Caco-2 (cell line): Measurements from ENCODE around the gene RERE. TPM values are rescaled to one million over a fixed set of nuclear protein-coding genes. Genes with fewer than 3 reads are reported as not detected.

ENCODE experiments used
- BruUV-seq: library from RNA; stranded (reverse); fragments of 400-500 nt; replicated peaks from 2 replicates; lab custom pipeline; 2021; lab: Mats Ljungman, UMichigan
- CTCF ChIA-PET: fragments of 300-600 bp; sonication (Branson Sonifier 250); formaldehyde crosslinking; loops from one replicate; lab custom pipeline; 2022; ENCODE audit warnings: antibody characterized with exemption; lab: Charles Lee
- POLR2A ChIA-PET: fragments of 300-600 bp; sonication (Branson Sonifier 250); formaldehyde crosslinking; loops from one replicate; lab custom pipeline; 2022; ENCODE audit warnings: antibody characterized with exemption; lab: Charles Lee
- DNase-seq, 2 experiments: peaks; one replicate each; pipeline versions ENCODE4 v3.0.0 to v3.0.0-alpha.2; 2020 to 2022
- H3K27me3 ChIP-seq: replicated peaks from 2 replicates; pipeline ENCODE4 v1.6.0; 2011; ENCODE audit warnings: low read length; ENCODE audit not compliant: control insufficient read depth, insufficient read depth
- H3K36me3 ChIP-seq: 2 replicates; pipeline ENCODE4 v1.5.1; 2011; ENCODE audit warnings: low read length; ENCODE audit not compliant: control insufficient read depth, insufficient read depth
- H3K4me1 ChIP-seq: fragments of 250-450 bp; sonication (Bioruptor Pico); 2 replicates; pipeline ENCODE4 v1.5.1; 2020; ENCODE audit warnings: mild to moderate bottlenecking
- H3K4me3 ChIP-seq: 2 replicates; pipeline ENCODE4 v1.5.1; 2011; ENCODE audit warnings: low read depth, mild to moderate bottlenecking, control low read depth, low read length
- H3K9me3 ChIP-seq: fragments of 250-450 bp; sonication (Bioruptor Pico); 2 replicates; pipeline ENCODE4 v1.5.1; 2020; ENCODE audit warnings: mild to moderate bottlenecking, moderate library complexity
- H3K27ac Mint-ChIP-seq: one replicate; pipeline ENCODE4 v1.8.0; 2022; ENCODE audit warnings: mixed read lengths; ENCODE audit not compliant: unreplicated experiment
- H3K27me3 Mint-ChIP-seq: one replicate; pipeline ENCODE4 v1.8.0; 2022; ENCODE audit warnings: mixed read lengths; ENCODE audit not compliant: insufficient read depth, unreplicated experiment
- H3K36me3 Mint-ChIP-seq: one replicate; pipeline ENCODE4 v1.8.0; 2022; ENCODE audit warnings: mild to moderate bottlenecking, mixed read lengths; ENCODE audit not compliant: insufficient read depth, unreplicated experiment
- H3K4me1 Mint-ChIP-seq: one replicate; pipeline ENCODE4 v1.8.0; 2022; ENCODE audit warnings: low read depth, mixed read lengths; ENCODE audit not compliant: unreplicated experiment
- H3K4me3 Mint-ChIP-seq: one replicate; pipeline ENCODE4 v1.8.0; 2022; ENCODE audit warnings: mild to moderate bottlenecking, moderate library complexity, mixed read lengths; ENCODE audit not compliant: unreplicated experiment
- H3K9me3 Mint-ChIP-seq: one replicate; pipeline ENCODE4 v1.8.0; 2022; ENCODE audit warnings: mixed read lengths; ENCODE audit not compliant: unreplicated experiment
- intact Hi-C: fragments of 100-400 bp; cut with micrococcal nuclease; formaldehyde crosslinking; loops from one replicate; pipeline ENCODE4 v1.10.0; 2022; ENCODE audit not compliant: unreplicated experiment
- total RNA-seq: library from RNA; stranded (reverse); gene quantifications from 2 replicates; pipeline ENCODE4 v1.2.3, GENCODE V29; 2022
- TF ChIP-seq, protein P1 (sequence below), 2 experiments: fragments of 200-600 bp in 1 of 2; IDR thresholded peaks; 1 replicate in 1 of 2; 2 replicates in 1 of 2; pipeline versions ENCODE4 v1.5.1 to v1.8.0; 2011 to 2022; ENCODE audit warnings: antibody characterized with exemption in 1 of 2, control low read depth in 1 of 2, inconsistent platforms in 1 of 2, low read depth in 1 of 2, low read length in 1 of 2, mild to moderate bottlenecking in 1 of 2, moderate library complexity in 1 of 2; ENCODE audit not compliant: insufficient read depth in 1 of 2, severe bottlenecking in 1 of 2, unreplicated experiment in 1 of 2

Gene RERE
- total RNA-seq, 1 experiment from 2014 or later, result 85.2 TPM

GRCh38 chr1:8524627-8525157 lies 292.7 kb downstream of the RERE start:
- no TSS peak for BruUV-seq
- H3K9me3 Mint-ChIP-seq, result no peaks in the 10 kb centered on the region
- POLR2A ChIA-PET, result no interaction called here
- H3K36me3 ChIP-seq, result no peaks in the 10 kb centered on the region; the same call in 1 of the 2 replicates
- H3K27me3 ChIP-seq, result no peaks in the 10 kb centered on the region
- TF ChIP-seq, protein P1, sequence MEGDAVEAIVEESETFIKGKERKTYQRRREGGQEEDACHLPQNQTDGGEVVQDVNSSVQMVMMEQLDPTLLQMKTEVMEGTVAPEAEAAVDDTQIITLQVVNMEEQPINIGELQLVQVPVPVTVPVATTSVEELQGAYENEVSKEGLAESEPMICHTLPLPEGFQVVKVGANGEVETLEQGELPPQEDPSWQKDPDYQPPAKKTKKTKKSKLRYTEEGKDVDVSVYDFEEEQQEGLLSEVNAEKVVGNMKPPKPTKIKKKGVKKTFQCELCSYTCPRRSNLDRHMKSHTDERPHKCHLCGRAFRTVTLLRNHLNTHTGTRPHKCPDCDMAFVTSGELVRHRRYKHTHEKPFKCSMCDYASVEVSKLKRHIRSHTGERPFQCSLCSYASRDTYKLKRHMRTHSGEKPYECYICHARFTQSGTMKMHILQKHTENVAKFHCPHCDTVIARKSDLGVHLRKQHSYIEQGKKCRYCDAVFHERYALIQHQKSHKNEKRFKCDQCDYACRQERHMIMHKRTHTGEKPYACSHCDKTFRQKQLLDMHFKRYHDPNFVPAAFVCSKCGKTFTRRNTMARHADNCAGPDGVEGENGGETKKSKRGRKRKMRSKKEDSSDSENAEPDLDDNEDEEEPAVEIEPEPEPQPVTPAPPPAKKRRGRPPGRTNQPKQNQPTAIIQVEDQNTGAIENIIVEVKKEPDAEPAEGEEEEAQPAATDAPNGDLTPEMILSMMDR (IDR thresholded peaks at IDR 0.05; ENCODE audit: insufficient read depth in 1 of 2, low read depth in 1 of 2, low read length in 1 of 2, severe bottlenecking in 1 of 2, unreplicated experiment in 1 of 2), result no peak
- peaks cover 19% of the 10 kb centered on the region for H3K4me1 Mint-ChIP-seq
- DNase-seq, result no peak
- CTCF ChIA-PET, result interaction anchor here (1.7 kb wide), 1 partner anchor 27 kb away, joined by 6 read pairs; no protein-coding TSS in a partner anchor
- no peak overlapping the region for H3K27ac Mint-ChIP-seq
- H3K36me3 Mint-ChIP-seq, result peaks cover 43% of the 10 kb centered on the region
- no peak overlapping the region for H3K4me3 Mint-ChIP-seq
- intact Hi-C loops, result loop anchor here (2.0 to 5.0 kb wide), 2 partner anchors 26 to 102 kb away; no protein-coding TSS in a partner anchor
- peak overlapping the region; percentile 32 for H3K4me3 ChIP-seq
- peaks cover 21% of the 10 kb centered on the region for H3K4me1 ChIP-seq
- H3K9me3 ChIP-seq, result no peaks in the 10 kb centered on the region
- no peaks in the 10 kb centered on the region for H3K27me3 Mint-ChIP-seq

GRCh38 chr1:8523666-8524206 lies 293.7 kb downstream of the RERE start:
- CTCF ChIA-PET, result no interaction called here
- no TSS peak for BruUV-seq

GRCh38 chr1:8520483-8520966 lies 296.9 kb downstream of the RERE start:
- CTCF ChIA-PET, result interaction anchor here (0.5 to 0.7 kb wide), 3 partner anchors 23 to 461 kb away, joined by 4 to 5 read pairs (median 4); no protein-coding TSS in a partner anchor
- peak overlapping the region; percentile 65 for H3K4me3 Mint-ChIP-seq
- DNase-seq, result peak; percentile 76 to 82

More at GRCh38 chr1:8523666-8524206, 293.7 kb downstream of the RERE start:
- peaks cover 23% of the 10 kb centered on the region for H3K4me1 ChIP-seq
- no peaks in the 10 kb centered on the region; the same call in 1 of the 2 replicates for H3K36me3 ChIP-seq
- H3K4me3 Mint-ChIP-seq, result no peak overlapping the region
- no peaks in the 10 kb centered on the region for H3K9me3 Mint-ChIP-seq
- peaks cover 19% of the 10 kb centered on the region for H3K4me1 Mint-ChIP-seq
- H3K4me3 ChIP-seq, result no peak overlapping the region
- H3K27ac Mint-ChIP-seq, result no peak overlapping the region
- intact Hi-C loops, result loop anchor here (2.0 kb wide), 1 partner anchor 27 kb away; no protein-coding TSS in a partner anchor
- POLR2A ChIA-PET, result no interaction called here
- H3K36me3 Mint-ChIP-seq, result peaks cover 40% of the 10 kb centered on the region
- H3K27me3 Mint-ChIP-seq, result no peaks in the 10 kb centered on the region
- DNase-seq, result no peak
- no peaks in the 10 kb centered on the region for H3K27me3 ChIP-seq
- TF ChIP-seq, protein P1 (IDR thresholded peaks at IDR 0.05; ENCODE audit: insufficient read depth in 1 of 2, low read depth in 1 of 2, low read length in 1 of 2, severe bottlenecking in 1 of 2, unreplicated experiment in 1 of 2), result no peak
- no peaks in the 10 kb centered on the region for H3K9me3 ChIP-seq

More at GRCh38 chr1:8520483-8520966, 296.9 kb downstream of the RERE start:
- POLR2A ChIA-PET, result interaction anchor here (0.6 to 0.9 kb wide), 5 partner anchors 14 to 403 kb away, joined by 3 to 9 read pairs (median 5); partner anchors contain the start of gene ENO1
- BruUV-seq, result no TSS peak
- peak overlapping the region; percentile 89 for H3K27ac Mint-ChIP-seq
- Histone ChIP-seq H3K36me3 (no peaks in the 10 kb centered on the region), H3K9me3 (no peaks in the 10 kb centered on the region), H3K27me3 (no peaks in the 10 kb centered on the region), H3K4me3 (no peak overlapping the region), H3K4me1 (peaks cover 41% of the 10 kb centered on the region)
- peaks cover 34% of the 10 kb centered on the region for H3K36me3 Mint-ChIP-seq
- H3K9me3 Mint-ChIP-seq, result no peaks in the 10 kb centered on the region
- intact Hi-C loops, result no loop called here
- H3K27me3 Mint-ChIP-seq, result no peaks in the 10 kb centered on the region
- H3K4me1 Mint-ChIP-seq, result peaks cover 28% of the 10 kb centered on the region
- TF ChIP-seq, protein P1 (IDR thresholded peaks at IDR 0.05; ENCODE audit: insufficient read depth in 1 of 2, low read depth in 1 of 2, low read length in 1 of 2, severe bottlenecking in 1 of 2, unreplicated experiment in 1 of 2), result no peak
